Kidney (tissue), 14 donors: ENCODE measurements around the gene EIF4A3. TPM values are rescaled to one million over a fixed set of nuclear protein-coding genes. Genes with fewer than 3 reads are reported as not detected.
"Not testable (repeated sequence)": the region's sequence is repeated elsewhere in the genome, so short reads cannot be mapped to it uniquely, and the experiment has no call there.

Experiments
- DNase-seq, 5 donors: peaks; one replicate each; pipeline ENCODE4 v3.0.0-alpha.2; 2013 to 2020
- FAIRE-seq: peaks from 2 replicates; lab custom pipeline; 2012; peaks lifted over from hg19 to GRCh38; lab: Jason Lieb, UNC
- H3K27ac ChIP-seq, 2 donors: one replicate each; pipeline ENCODE4 v1.7.0; 2013; ENCODE audit warnings: low read depth in 2 of 2, low read length in 2 of 2, inconsistent platforms in 1 of 2
- H3K27me3 ChIP-seq: one replicate; pipeline ENCODE4 v1.7.1; 2013; ENCODE audit warnings: low read length, inconsistent platforms; ENCODE audit not compliant: control insufficient read depth, insufficient read depth
- H3K36me3 ChIP-seq, 3 donors: one replicate each; pipeline versions ENCODE4 v1.7.0 to v1.7.1; 2013; ENCODE audit warnings: low read length in 3 of 3, control low read depth in 1 of 3, inconsistent platforms in 1 of 3; ENCODE audit not compliant: insufficient read depth in 3 of 3, control insufficient read depth in 2 of 3
- H3K4me1 ChIP-seq, 3 donors: one replicate each; pipeline versions ENCODE4 v1.7.0 to v1.7.1; 2013; ENCODE audit warnings: low read length in 3 of 3, inconsistent platforms in 1 of 3, low read depth in 1 of 3; ENCODE audit not compliant: control insufficient read depth in 2 of 3, insufficient read depth in 2 of 3
- H3K4me3 ChIP-seq, 3 donors: one replicate each; pipeline versions ENCODE4 v1.7.0 to v1.8.1; 2013; ENCODE audit warnings: low read length in 3 of 3, control low read depth in 1 of 3, inconsistent platforms in 1 of 3
- H3K9ac ChIP-seq, 3 donors: one replicate each; pipeline versions ENCODE4 v1.7.0 to v1.7.1; 2013; ENCODE audit warnings: low read length in 3 of 3, control low read depth in 1 of 3, inconsistent platforms in 1 of 3
- H3K9me3 ChIP-seq, 3 donors: one replicate each; pipeline versions ENCODE4 v1.7.0 to v1.7.1; 2013; ENCODE audit warnings: low read length in 3 of 3, control low read depth in 1 of 3, inconsistent platforms in 1 of 3; ENCODE audit not compliant: control insufficient read depth in 2 of 3, insufficient read depth in 1 of 3
- intact Hi-C: fragments of 100-400 bp; cut with DNase I; formaldehyde crosslinking; loops from one replicate; pipeline ENCODE4 v1.11.1; 2022
- polyA plus RNA-seq: library from polyadenylated mRNA; stranded (reverse); fragments of 350-450 nt; fragmentation: Illumina TruSeq; extraction: RNeasy Lipid Tissue Mini Kit (QIAGEN cat#74804); gene quantifications from one replicate; pipeline ENCODE4 v1.2.3, GENCODE V29; 2014; ENCODE audit warnings: low read depth, low replicate concordance; ENCODE audit not compliant: insufficient read depth
- total RNA-seq: library from RNA; stranded (reverse); fragmentation: NEBNext Ultra II Directional; extraction: Animal tissue kit (Norgen Biotek cat#: 25700); gene quantifications from one replicate; pipeline ENCODE4 v1.2.1, GENCODE V29; 2021
- TF ChIP-seq, protein P1 (sequence below): IDR thresholded peaks from 3 replicates; pipeline ENCODE4 v1.5.1; 2012; ENCODE audit warnings: mild to moderate bottlenecking, moderate library complexity, borderline replicate concordance; ENCODE audit not compliant: insufficient read depth; ENCODE audit errors: extremely low read depth
- donor health status: control.
- donor health status: control.
- donor health status: control.
- donor health status: control.
- donor health status: control.
- donor health status: DM: yes; HTN: yes; CAD: no.
- donor health status: Normal renal cell carcinoma (clear cell type).

EIF4A3 gene
- total and polyA plus RNA-seq, 2 donors from 2014 or later = 63.6 to 75.0 TPM

DNA sequence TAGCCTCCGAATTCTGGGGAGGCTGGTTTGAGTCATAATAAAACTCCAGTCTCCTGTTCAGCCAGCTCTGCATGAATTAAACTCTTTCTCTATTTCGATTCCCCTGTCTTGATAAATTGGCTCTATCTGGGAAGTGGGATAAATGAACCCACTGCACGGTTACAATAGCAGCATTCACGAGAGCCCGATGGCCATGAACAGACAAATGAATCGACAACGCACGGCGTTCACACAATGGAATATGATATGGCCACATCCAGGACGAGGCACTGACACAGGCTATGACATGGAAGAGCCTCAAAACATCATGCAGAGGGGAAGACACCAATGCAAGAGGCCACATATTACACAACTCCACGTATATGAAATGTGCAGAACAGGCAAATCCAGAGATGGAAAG is 17.3 kb upstream of the EIF4A3 start:
- Histone ChIP-seq H3K27ac (no peak overlapping the region), H3K4me1 (no peaks in the 10 kb centered on the region), H3K4me3 (no peak overlapping the region), H3K27me3 (no peaks in the 10 kb centered on the region), H3K36me3 (no peaks in the 10 kb centered on the region), H3K9me3 (no peaks in the 10 kb centered on the region), H3K9ac (no peak overlapping the region)
- intact Hi-C loops = no loop called here
- DNase-seq (peak in 1 of 5 donors; percentile 6), FAIRE-seq (no peak)
- TF ChIP-seq, protein P1, sequence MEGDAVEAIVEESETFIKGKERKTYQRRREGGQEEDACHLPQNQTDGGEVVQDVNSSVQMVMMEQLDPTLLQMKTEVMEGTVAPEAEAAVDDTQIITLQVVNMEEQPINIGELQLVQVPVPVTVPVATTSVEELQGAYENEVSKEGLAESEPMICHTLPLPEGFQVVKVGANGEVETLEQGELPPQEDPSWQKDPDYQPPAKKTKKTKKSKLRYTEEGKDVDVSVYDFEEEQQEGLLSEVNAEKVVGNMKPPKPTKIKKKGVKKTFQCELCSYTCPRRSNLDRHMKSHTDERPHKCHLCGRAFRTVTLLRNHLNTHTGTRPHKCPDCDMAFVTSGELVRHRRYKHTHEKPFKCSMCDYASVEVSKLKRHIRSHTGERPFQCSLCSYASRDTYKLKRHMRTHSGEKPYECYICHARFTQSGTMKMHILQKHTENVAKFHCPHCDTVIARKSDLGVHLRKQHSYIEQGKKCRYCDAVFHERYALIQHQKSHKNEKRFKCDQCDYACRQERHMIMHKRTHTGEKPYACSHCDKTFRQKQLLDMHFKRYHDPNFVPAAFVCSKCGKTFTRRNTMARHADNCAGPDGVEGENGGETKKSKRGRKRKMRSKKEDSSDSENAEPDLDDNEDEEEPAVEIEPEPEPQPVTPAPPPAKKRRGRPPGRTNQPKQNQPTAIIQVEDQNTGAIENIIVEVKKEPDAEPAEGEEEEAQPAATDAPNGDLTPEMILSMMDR = no peak

DNA sequence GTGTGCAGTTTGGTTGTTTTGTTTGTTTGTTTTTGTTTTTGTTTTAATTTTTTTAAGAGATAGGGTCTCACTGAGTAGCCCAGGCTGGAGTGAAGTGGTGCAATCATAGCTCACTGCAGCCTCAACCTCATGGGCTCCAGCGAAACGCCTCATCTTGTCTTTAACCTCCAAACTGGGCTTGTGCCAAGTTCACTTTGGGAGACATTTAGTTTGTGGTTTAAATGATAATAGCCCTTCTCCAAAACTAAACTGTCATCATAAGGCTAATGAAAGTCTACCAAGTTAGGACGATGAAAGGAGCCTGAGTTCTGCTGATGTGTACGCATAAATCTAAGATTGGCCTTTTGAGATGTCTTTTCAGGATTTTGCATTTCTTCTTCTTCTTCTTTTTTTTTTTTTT is 16.4 kb upstream of the EIF4A3 start:
- Histone ChIP-seq H3K9ac (no peak overlapping the region), H3K36me3 (no peaks in the 10 kb centered on the region), H3K27me3 (no peaks in the 10 kb centered on the region), H3K4me1 (no peaks in the 10 kb centered on the region), H3K9me3 (no peaks in the 10 kb centered on the region), H3K4me3 (no peak overlapping the region), H3K27ac (no peak overlapping the region)
- TF ChIP-seq, protein P1 = no peak
- DNase-seq (peak in 1 of 5 donors; percentile 10), FAIRE-seq (no peak)
- intact Hi-C loops = no loop called here

DNA sequence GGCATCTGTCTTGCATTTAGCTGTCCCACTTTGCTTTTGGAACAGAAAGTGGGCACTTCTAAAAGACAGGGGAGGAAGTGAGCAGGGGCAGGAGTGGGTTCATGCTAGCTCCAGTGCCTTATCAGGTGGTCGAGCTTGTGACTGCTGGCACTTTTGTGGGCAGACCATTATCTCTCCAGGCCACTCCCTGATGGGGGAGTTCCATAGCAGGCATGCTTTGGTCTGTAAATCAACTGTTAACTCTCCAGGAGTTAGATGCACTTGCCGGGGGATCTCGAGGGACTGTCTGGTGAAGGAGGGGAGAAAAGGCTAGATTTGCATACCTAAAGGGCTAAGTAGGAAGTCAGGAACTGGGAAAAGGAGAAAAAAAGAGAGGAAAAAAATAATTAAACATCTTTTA is 13.6 kb upstream of the EIF4A3 start:
- Histone ChIP-seq H3K9ac (no peak overlapping the region), H3K9me3 (no peaks in the 10 kb centered on the region), H3K4me3 (no peak overlapping the region), H3K27me3 (no peaks in the 10 kb centered on the region), H3K4me1 (no peaks in the 10 kb centered on the region), H3K27ac (no peak overlapping the region), H3K36me3 (no peaks in the 10 kb centered on the region)
- TF ChIP-seq, protein P1 = no peak
- FAIRE-seq (no peak), DNase-seq (peak in 2 of 5 donors; percentile 26 to 54)
- intact Hi-C loops = no loop called here

GRCh38 chr17:80158846-80159245 is 11.9 kb upstream of the EIF4A3 start:
- FAIRE-seq (no peak), DNase-seq (no peak)
- TF ChIP-seq, protein P1 = no peak
- H3K9me3 ChIP-seq = no peaks in the 10 kb centered on the region
- H3K27ac ChIP-seq = no peak overlapping the region
- intact Hi-C loops = no loop called here
- no peaks in the 10 kb centered on the region for H3K4me1 ChIP-seq
- H3K36me3 ChIP-seq = no peaks in the 10 kb centered on the region
- H3K4me3 ChIP-seq = no peak overlapping the region
- H3K9ac ChIP-seq = no peak overlapping the region
- H3K27me3 ChIP-seq = no peaks in the 10 kb centered on the region

DNA sequence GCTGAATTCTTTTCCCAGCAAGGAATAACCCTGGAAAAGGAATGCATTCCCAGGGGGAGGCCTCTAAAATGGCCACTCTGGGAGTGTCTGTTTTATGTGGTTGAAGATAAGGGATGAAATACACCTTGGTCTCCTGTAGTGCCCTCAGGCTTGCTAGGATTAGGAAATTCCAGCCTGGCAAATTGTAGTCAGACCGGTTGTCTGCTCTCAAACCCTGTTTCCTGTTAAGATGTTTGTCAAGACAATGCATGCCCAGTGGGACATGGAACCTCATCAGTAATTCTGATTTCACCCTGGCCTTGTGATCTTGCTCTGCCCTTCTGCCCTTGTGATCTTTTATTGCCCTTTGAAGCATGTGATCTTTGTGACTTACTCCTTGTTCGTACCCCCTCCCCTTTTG is 8.7 kb upstream of the EIF4A3 start:
- DNase-seq, H3K27ac ChIP-seq, H3K4me3 ChIP-seq, intact Hi-C loops, FAIRE-seq, H3K9me3 ChIP-seq, H3K4me1 ChIP-seq, H3K9ac ChIP-seq, H3K27me3 ChIP-seq, H3K36me3 ChIP-seq: not testable (repeated sequence)
